Caco-2 (cell line): Measurements from ENCODE around the gene GABBR1. TPM values are rescaled to one million over a fixed set of nuclear protein-coding genes. Genes with fewer than 3 reads are reported as not detected.

ENCODE experiments used
- BruUV-seq: library from RNA; stranded (reverse); fragments of 400-500 nt; replicated peaks from 2 replicates; lab custom pipeline; 2021; lab: Mats Ljungman, UMichigan
- CTCF ChIA-PET: fragments of 300-600 bp; sonication (Branson Sonifier 250); formaldehyde crosslinking; loops from one replicate; lab custom pipeline; 2022; ENCODE audit warnings: antibody characterized with exemption; lab: Charles Lee
- POLR2A ChIA-PET: fragments of 300-600 bp; sonication (Branson Sonifier 250); formaldehyde crosslinking; loops from one replicate; lab custom pipeline; 2022; ENCODE audit warnings: antibody characterized with exemption; lab: Charles Lee
- DNase-seq, 2 experiments: peaks; one replicate each; pipeline versions ENCODE4 v3.0.0 to v3.0.0-alpha.2; 2020 to 2022
- H3K27me3 ChIP-seq: replicated peaks from 2 replicates; pipeline ENCODE4 v1.6.0; 2011; ENCODE audit warnings: low read length; ENCODE audit not compliant: control insufficient read depth, insufficient read depth
- H3K36me3 ChIP-seq: 2 replicates; pipeline ENCODE4 v1.5.1; 2011; ENCODE audit warnings: low read length; ENCODE audit not compliant: control insufficient read depth, insufficient read depth
- H3K4me1 ChIP-seq: fragments of 250-450 bp; sonication (Bioruptor Pico); 2 replicates; pipeline ENCODE4 v1.5.1; 2020; ENCODE audit warnings: mild to moderate bottlenecking
- H3K4me3 ChIP-seq: 2 replicates; pipeline ENCODE4 v1.5.1; 2011; ENCODE audit warnings: low read depth, mild to moderate bottlenecking, control low read depth, low read length
- H3K9me3 ChIP-seq: fragments of 250-450 bp; sonication (Bioruptor Pico); 2 replicates; pipeline ENCODE4 v1.5.1; 2020; ENCODE audit warnings: mild to moderate bottlenecking, moderate library complexity
- H3K27ac Mint-ChIP-seq: one replicate; pipeline ENCODE4 v1.8.0; 2022; ENCODE audit warnings: mixed read lengths; ENCODE audit not compliant: unreplicated experiment
- H3K27me3 Mint-ChIP-seq: one replicate; pipeline ENCODE4 v1.8.0; 2022; ENCODE audit warnings: mixed read lengths; ENCODE audit not compliant: insufficient read depth, unreplicated experiment
- H3K36me3 Mint-ChIP-seq: one replicate; pipeline ENCODE4 v1.8.0; 2022; ENCODE audit warnings: mild to moderate bottlenecking, mixed read lengths; ENCODE audit not compliant: insufficient read depth, unreplicated experiment
- H3K4me1 Mint-ChIP-seq: one replicate; pipeline ENCODE4 v1.8.0; 2022; ENCODE audit warnings: low read depth, mixed read lengths; ENCODE audit not compliant: unreplicated experiment
- H3K4me3 Mint-ChIP-seq: one replicate; pipeline ENCODE4 v1.8.0; 2022; ENCODE audit warnings: mild to moderate bottlenecking, moderate library complexity, mixed read lengths; ENCODE audit not compliant: unreplicated experiment
- H3K9me3 Mint-ChIP-seq: one replicate; pipeline ENCODE4 v1.8.0; 2022; ENCODE audit warnings: mixed read lengths; ENCODE audit not compliant: unreplicated experiment
- intact Hi-C: fragments of 100-400 bp; cut with micrococcal nuclease; formaldehyde crosslinking; loops from one replicate; pipeline ENCODE4 v1.10.0; 2022; ENCODE audit not compliant: unreplicated experiment
- total RNA-seq: library from RNA; stranded (reverse); gene quantifications from 2 replicates; pipeline ENCODE4 v1.2.3, GENCODE V29; 2022
- TF ChIP-seq, protein P1 (sequence below), 2 experiments: fragments of 200-600 bp in 1 of 2; IDR thresholded peaks; 1 replicate in 1 of 2; 2 replicates in 1 of 2; pipeline versions ENCODE4 v1.5.1 to v1.8.0; 2011 to 2022; ENCODE audit warnings: antibody characterized with exemption in 1 of 2, control low read depth in 1 of 2, inconsistent platforms in 1 of 2, low read depth in 1 of 2, low read length in 1 of 2, mild to moderate bottlenecking in 1 of 2, moderate library complexity in 1 of 2; ENCODE audit not compliant: insufficient read depth in 1 of 2, severe bottlenecking in 1 of 2, unreplicated experiment in 1 of 2

Gene GABBR1
- total RNA-seq, 1 experiment from 2014 or later = 3.3 TPM

DNA sequence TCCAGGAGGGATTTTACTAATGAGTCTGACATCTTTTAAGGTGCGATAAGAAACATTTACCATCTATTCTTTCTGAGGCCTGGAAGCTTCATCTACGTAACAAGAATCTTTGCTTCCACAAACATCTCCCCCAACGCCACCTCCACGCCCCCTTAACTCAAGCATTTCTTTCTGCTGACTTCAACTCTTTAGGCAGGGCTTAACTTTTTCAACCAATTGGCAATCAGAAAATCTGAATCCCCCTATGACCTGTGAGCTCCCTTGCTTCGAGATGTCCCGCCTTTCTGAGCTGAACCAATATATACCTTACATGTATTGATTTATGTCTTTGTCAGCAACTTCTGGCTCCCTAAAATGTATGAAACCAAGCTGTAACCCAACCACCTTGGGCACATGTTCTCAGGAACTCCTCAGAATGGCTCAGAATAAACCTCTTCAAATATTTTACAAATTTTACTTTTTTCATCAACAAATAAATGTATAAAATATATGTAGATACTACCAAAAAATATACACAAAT is 36.5 kb downstream of the GABBR1 start:
- H3K4me1 ChIP-seq = no peaks in the 10 kb centered on the region
- no peaks in the 10 kb centered on the region for H3K9me3 Mint-ChIP-seq
- no peaks in the 10 kb centered on the region for H3K9me3 ChIP-seq
- no peaks in the 10 kb centered on the region for H3K36me3 Mint-ChIP-seq
- no peaks in the 10 kb centered on the region for H3K36me3 ChIP-seq
- TF ChIP-seq, protein P1, sequence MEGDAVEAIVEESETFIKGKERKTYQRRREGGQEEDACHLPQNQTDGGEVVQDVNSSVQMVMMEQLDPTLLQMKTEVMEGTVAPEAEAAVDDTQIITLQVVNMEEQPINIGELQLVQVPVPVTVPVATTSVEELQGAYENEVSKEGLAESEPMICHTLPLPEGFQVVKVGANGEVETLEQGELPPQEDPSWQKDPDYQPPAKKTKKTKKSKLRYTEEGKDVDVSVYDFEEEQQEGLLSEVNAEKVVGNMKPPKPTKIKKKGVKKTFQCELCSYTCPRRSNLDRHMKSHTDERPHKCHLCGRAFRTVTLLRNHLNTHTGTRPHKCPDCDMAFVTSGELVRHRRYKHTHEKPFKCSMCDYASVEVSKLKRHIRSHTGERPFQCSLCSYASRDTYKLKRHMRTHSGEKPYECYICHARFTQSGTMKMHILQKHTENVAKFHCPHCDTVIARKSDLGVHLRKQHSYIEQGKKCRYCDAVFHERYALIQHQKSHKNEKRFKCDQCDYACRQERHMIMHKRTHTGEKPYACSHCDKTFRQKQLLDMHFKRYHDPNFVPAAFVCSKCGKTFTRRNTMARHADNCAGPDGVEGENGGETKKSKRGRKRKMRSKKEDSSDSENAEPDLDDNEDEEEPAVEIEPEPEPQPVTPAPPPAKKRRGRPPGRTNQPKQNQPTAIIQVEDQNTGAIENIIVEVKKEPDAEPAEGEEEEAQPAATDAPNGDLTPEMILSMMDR (IDR thresholded peaks at IDR 0.05; ENCODE audit: insufficient read depth in 1 of 2, low read depth in 1 of 2, low read length in 1 of 2, severe bottlenecking in 1 of 2, unreplicated experiment in 1 of 2) = no peak
- H3K27me3 ChIP-seq = no peaks in the 10 kb centered on the region
- no peak overlapping the region for H3K4me3 Mint-ChIP-seq
- intact Hi-C loops = no loop called here
- H3K27ac Mint-ChIP-seq = no peak overlapping the region
- DNase-seq = no peak
- CTCF ChIA-PET = no interaction called here
- POLR2A ChIA-PET = no interaction called here
- no peaks in the 10 kb centered on the region for H3K4me1 Mint-ChIP-seq
- H3K4me3 ChIP-seq = no peak overlapping the region
- no TSS peak for BruUV-seq
- H3K27me3 Mint-ChIP-seq = peaks cover 10% of the 10 kb centered on the region

DNA sequence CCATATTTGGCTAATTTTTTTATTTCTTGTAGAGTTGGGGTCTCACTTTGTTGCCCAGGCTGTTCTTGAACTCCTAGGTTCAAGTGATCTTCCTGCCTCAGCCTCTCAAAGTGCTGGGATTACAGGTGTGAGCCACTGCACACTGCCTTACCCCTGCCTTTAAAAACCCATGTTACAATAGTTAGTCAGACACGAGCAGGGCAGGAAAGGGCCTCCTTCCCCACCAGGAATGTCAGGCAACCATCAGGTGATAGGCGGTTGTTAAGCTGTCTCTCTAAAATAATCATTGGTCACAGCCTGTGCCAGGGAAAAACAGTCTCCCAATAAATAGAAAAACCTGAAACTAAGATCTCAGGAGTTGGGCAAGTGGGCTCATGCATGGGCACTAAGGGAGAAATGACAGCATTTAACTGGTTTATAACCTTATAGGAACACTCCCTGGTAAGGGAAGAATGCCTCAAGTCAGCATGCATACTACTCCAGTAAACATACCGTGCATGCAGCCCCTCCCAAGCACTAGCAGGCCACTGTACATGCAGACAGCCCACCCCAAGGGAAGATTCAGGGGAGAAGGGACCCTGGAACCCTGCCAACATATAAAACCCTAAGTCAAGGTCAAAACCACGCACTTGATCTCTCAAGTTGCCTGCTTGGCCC is 39.7 kb downstream of the GABBR1 start:
- no peaks in the 10 kb centered on the region for H3K36me3 Mint-ChIP-seq
- Histone ChIP-seq H3K9me3 (no peaks in the 10 kb centered on the region), H3K27me3 (no peaks in the 10 kb centered on the region), H3K4me3 (no peak overlapping the region), H3K4me1 (no peaks in the 10 kb centered on the region), H3K36me3 (no peaks in the 10 kb centered on the region)
- ChIA-PET POLR2A (no interaction called here), CTCF (no interaction called here)
- H3K4me3 Mint-ChIP-seq = no peak overlapping the region
- H3K27me3 Mint-ChIP-seq = peaks cover 14% of the 10 kb centered on the region
- BruUV-seq = no TSS peak
- intact Hi-C loops = no loop called here
- TF ChIP-seq, protein P1 (IDR thresholded peaks at IDR 0.05; ENCODE audit: insufficient read depth in 1 of 2, low read depth in 1 of 2, low read length in 1 of 2, severe bottlenecking in 1 of 2, unreplicated experiment in 1 of 2) = no peak
- DNase-seq = no peak
- no peaks in the 10 kb centered on the region for H3K9me3 Mint-ChIP-seq
- no peak overlapping the region for H3K27ac Mint-ChIP-seq
- H3K4me1 Mint-ChIP-seq = no peaks in the 10 kb centered on the region

DNA sequence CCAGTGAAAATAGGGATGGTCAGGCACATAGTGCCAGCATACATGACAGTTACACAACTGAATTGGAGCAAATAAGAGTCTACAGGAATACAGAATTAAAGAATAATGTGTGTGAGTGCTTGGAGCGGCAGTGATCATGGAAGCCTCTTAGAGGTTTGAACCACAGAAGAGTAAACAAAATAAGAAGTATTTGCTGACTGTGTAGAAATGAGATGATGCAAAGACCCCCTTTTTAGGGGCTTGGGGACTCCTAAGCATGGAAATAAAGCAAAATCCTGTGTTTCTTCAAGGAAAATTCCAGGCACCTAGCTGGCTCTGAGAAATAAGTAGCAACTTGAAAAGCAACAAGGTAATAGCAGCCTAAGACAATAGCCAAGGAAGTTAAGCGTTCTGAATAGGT is 41.3 kb downstream of the GABBR1 start:
- POLR2A ChIA-PET = no interaction called here
- TF ChIP-seq, protein P1 (IDR thresholded peaks at IDR 0.05; ENCODE audit: insufficient read depth in 1 of 2, low read depth in 1 of 2, low read length in 1 of 2, severe bottlenecking in 1 of 2, unreplicated experiment in 1 of 2) = no peak
- no peaks in the 10 kb centered on the region for H3K27me3 ChIP-seq
- H3K4me3 ChIP-seq = no peak overlapping the region
- no peaks in the 10 kb centered on the region for H3K4me1 ChIP-seq
- no peaks in the 10 kb centered on the region for H3K36me3 ChIP-seq
- no peak overlapping the region for H3K27ac Mint-ChIP-seq
- H3K36me3 Mint-ChIP-seq = no peaks in the 10 kb centered on the region
- peaks cover 21% of the 10 kb centered on the region for H3K27me3 Mint-ChIP-seq
- no peaks in the 10 kb centered on the region for H3K9me3 ChIP-seq
- H3K9me3 Mint-ChIP-seq = no peaks in the 10 kb centered on the region
- no TSS peak for BruUV-seq
- CTCF ChIA-PET = no interaction called here
- no peak overlapping the region for H3K4me3 Mint-ChIP-seq
- intact Hi-C loops = no loop called here
- DNase-seq = no peak
- no peaks in the 10 kb centered on the region for H3K4me1 Mint-ChIP-seq
